ENCODE data around the gene CCNY.

CCNY gene

GRCh38 chr10:35598379-35598778 lies 262.1 kb downstream of the CCNY start:
- no peak for DNase-seq

- no peak for DNase-seq
Measured at GRCh38 chr10:35600193-35600592, 263.9 kb downstream of the CCNY start.

GRCh38 chr10:35605191-35605590 lies 268.9 kb downstream of the CCNY start, which contains the start of gene GJD4:
Gene GJD4 (plus strand): TSS chr10:35605341. CDS start chr10:35605568, 227 bp downstream.
- no peak for DNase-seq

GRCh38 chr10:35606430-35606829 lies 270.1 kb downstream of the CCNY start:
- no peak for DNase-seq

GRCh38 chr10:35607475-35608327 lies 271.4 kb downstream of the CCNY start:
- DNase-seq, result peak; percentile 4

- no peak for DNase-seq
Measured at GRCh38 chr10:35608328-35608672, 272.0 kb downstream of the CCNY start.

GRCh38 chr10:35611750-35612149 lies 275.4 kb downstream of the CCNY start:
- no peak for DNase-seq

- no peak for DNase-seq
Measured at GRCh38 chr10:35612385-35613106, 276.2 kb downstream of the CCNY start.

- DNase-seq, result no peak
Measured at GRCh38 chr10:35613107-35613440, 276.8 kb downstream of the CCNY start.

GRCh38 chr10:35613597-35614226 lies 277.4 kb downstream of the CCNY start:
- no peak for DNase-seq

GRCh38 chr10:35614312-35614711 lies 278.0 kb downstream of the CCNY start:
- DNase-seq, result no peak

Measured in activated CD4-positive, alpha-beta T cell treated with anti-CD3 and anti-CD28 coated beads, Interleukin-2, Interleukin-6, amounts not matched to agents 100 ng/mL and 50 ng/mL, durations not matched to agents 16 hours and 8 hours (primary cell).